NCI-H2107 treated with DMSO at 0.1 percent for 48 hours (cell line): ENCODE measurements around the gene FRMPD1.
A peak's percentile ranks its signal among the peaks of the same experiment; 100 is the strongest.
"Not testable (repeated sequence)": the region's sequence is repeated elsewhere in the genome, so short reads cannot be mapped to it uniquely, and the experiment has no call there.

Experiments used
- DNase-seq: peaks from one replicate; lab custom pipeline; 2025; ENCODE audit not compliant: unreplicated experiment; lab: John Stamatoyannopoulos, UW

The FRMPD1 gene

GRCh38 chr9:37650873-37651768, at the start of gene FRMPD1:
Gene FRMPD1 (plus strand): TSS chr9:37650954. CDS start chr9:37692642, 41,688 bp downstream.
- no peak for DNase-seq

DNA sequence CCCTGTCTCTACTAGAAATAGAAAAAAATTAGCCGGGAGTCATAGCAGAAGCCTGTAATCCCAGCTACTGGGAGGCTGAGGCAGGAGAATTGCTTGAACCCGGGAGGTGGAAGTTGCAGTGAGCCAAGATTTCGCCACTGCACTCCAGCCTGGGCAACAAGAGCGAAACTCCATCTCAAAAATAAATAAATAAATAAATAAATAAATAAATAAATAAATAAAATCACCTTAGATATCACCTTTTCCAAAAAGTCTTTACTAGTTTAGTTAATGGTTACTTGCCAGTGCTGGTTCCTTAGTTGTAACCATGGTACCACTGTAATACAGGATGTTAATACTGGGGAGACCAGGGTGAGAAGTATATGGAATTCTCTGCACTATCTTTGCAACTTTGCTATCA, 48.7 kb upstream of the FRMPD1 start:
- DNase-seq, result not testable (repeated sequence)

- DNase-seq, result no peak
These were observed 47.9 kb upstream of the FRMPD1 start for GRCh38 chr9:37602817-37603216.

DNA sequence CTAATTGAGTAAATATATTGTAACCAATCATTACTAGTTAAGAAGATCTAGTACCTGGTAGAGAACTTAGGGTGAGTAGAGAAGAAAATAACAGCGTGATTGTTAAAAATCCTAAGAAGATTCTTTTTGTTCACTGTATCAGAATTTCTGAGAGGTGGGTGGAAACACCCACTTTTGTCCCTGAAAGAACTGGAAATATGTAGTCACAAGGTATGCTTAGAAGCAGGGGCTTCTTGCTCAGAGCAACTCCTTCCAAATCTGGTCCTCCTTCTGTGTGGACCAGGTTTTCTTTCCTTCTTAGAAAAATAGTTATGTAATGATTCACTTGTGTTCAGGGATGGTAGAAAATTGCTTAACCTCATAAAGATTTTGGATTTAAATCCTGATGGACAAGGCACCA, 46.5 kb upstream of the FRMPD1 start:
- no peak for DNase-seq

DNA sequence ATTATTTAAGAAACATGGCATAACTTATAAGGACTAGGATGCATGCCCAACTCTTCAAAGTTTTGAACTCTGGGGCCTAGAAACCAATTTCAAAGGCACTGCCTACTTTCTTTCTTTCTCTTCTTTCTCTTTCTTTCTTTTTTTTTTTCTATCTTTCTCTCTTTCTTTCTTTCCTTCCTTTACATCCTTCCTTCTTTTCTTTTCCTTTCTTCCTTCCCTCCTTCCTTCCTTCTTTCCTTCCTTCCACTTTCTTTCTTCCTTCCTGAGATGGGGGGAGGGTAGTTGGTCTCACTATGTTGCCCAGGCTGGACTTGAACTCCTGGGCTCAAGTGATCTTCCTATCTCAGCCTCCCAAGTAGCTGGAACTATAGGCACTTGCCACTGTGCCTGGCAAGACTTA, 42.5 kb upstream of the FRMPD1 start:
- DNase-seq, result no peak

GRCh38 chr9:37609735-37610397, 40.9 kb upstream of the FRMPD1 start:
- DNase-seq, result no peak

- no peak for DNase-seq
These were observed 39.7 kb upstream of the FRMPD1 start for GRCh38 chr9:37611014-37611413.

DNA sequence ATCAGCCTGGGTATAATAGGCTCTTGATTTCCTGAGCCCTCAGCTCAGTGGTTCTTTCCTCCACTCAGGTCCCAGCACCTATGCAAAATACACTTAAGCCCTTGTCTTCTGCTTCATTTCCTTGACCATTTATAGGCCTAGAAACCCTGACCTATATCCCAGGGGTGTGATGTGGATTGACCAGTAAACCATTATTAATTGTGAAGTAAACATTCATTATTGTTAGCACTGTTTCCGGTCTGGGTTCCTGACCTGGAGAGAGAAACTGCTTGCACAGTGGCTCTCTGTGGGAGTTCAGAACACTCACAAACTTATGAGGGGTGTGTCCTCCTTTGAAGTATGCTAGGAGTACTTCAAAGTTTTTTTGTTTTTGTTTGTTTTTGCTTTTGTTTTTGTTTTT, 38.8 kb upstream of the FRMPD1 start:
- DNase-seq, result no peak

- DNase-seq, result no peak
These were observed 33.6 kb upstream of the FRMPD1 start for GRCh38 chr9:37617161-37617560.

GRCh38 chr9:37617832-37618231, 32.9 kb upstream of the FRMPD1 start:
- no peak for DNase-seq

DNA sequence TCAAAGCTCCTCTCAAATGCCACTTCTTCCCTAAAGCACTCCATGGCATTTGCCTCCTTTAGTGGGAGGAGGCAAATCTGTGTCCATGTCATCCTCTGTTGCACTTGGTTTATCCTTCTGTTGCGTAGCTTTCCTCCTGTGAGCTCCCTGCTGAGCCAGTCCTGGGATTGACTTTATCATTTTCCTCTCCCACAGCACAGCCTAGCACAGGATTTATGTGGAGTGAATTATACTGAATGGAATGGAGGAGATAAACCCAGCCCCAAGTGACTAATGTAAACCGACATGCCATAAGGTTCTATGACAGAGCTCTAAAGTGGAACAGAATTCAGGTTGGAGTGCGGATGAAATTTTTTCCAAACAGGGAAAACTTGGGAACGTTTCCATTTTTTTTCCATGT, 31.9 kb upstream of the FRMPD1 start:
- DNase-seq, result no peak

- no peak for DNase-seq
These were observed 30.9 kb upstream of the FRMPD1 start for GRCh38 chr9:37619806-37620205.

GRCh38 chr9:37620396-37620795, 30.4 kb upstream of the FRMPD1 start:
- DNase-seq, result no peak

- peak; percentile 33 for DNase-seq
These were observed 29.3 kb upstream of the FRMPD1 start for GRCh38 chr9:37621273-37622121.

DNA sequence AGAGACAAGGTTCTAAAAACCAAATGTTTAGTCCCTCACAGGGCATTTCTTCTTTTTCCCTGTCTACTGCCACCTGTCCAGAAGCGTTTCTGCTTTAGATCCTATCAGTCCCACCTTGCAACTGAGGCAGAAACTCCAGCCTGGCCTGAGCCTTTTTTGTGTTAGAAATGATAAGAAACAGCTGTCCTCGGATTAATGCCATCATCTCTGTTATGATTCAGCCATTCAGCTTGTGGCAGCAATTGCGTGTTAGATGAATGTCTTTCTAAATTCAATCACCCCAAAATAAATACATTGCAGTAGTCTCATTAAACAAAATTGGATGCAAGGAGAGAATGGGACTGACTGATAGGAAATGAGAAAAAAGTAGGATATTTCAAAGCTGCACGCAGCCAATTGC, 28.3 kb upstream of the FRMPD1 start:
- DNase-seq, result no peak

- DNase-seq, result no peak
These were observed 27.5 kb upstream of the FRMPD1 start for GRCh38 chr9:37623267-37623666.

- no peak for DNase-seq
These were observed 26.7 kb upstream of the FRMPD1 start for GRCh38 chr9:37624073-37624472.

GRCh38 chr9:37625036-37625757, 25.6 kb upstream of the FRMPD1 start:
- no peak for DNase-seq

DNA sequence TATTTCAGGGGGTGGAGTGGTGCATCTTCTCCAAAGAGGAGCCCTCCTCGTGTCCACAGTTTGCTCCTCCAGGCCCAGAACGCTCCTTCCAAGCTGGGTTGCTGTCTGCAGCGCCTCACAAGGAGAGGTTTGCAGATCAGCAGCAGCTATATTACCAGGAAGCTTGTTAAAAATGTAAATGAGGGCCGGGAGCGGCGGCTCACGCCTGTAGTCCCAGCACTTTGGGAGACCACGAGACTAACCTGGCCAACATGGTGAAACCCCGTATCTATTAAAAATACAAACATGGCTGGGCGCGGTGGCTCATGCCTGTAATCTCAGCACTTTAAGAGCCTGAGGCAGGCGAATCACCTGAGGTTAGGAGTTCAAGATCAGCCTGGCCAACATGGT, 25.0 kb upstream of the FRMPD1 start:
- DNase-seq, result no peak

DNA sequence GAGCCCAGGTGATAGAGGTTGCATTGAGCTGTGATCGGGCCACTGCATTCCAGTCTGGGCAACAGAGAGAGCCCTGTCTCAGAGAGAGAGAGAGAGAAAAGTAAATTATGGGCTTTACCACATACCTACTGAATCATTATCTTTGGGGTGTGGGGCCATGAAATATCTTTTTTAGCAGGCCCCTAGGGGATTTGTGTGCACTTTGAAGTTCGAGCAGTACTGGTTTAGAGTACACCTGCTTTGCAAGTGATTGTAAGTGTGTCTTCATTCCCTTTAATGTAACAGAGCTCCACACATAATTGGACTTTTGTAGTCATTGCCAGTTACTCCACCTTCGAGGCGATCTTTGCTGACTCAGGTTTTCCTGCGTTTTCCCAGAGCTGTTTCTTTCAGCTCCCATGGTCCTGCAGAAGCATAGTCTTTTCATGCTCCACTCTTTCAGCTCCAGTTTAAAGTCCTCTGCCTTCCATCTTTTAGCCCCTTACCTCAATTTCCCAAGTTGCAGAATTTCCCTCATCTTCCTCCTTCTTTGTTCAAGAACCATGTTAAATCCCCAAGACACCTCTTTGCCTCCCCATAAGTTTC, 24.0 kb upstream of the FRMPD1 start:
- DNase-seq, result peak; percentile 31
